Measurements from ENCODE around the gene KREMEN2. TPM values are rescaled to one million over a fixed set of nuclear protein-coding genes. Genes with fewer than 3 reads are reported as not detected.
"Not testable (repeated sequence)": the region's sequence is repeated elsewhere in the genome, so short reads cannot be mapped to it uniquely, and the experiment has no call there.

The KREMEN2 gene
- total and polyA plus RNA-seq, 2 donors (not counting 3 experiments of a cell fraction or from before 2014, with no cell fraction given) = not detected

- FAIRE-seq; H3K27ac ChIP-seq (ENCODE audit: insufficient read depth, low read depth, low read length); POLR2A ChIA-PET; H3K79me2 ChIP-seq (ENCODE audit: control insufficient read depth, insufficient read depth, low read length); H3K27me3 ChIP-seq (ENCODE audit: control insufficient read depth in 2 of 2, insufficient read depth in 2 of 2, low read length in 2 of 2); BruUV-seq (replicated peaks); H3K4me1 ChIP-seq (ENCODE audit: control insufficient read depth, extremely low read depth, insufficient read depth, low read length); H2AFZ ChIP-seq (ENCODE audit: low read depth, low read length); H3K9me3 ChIP-seq (replicated peaks; ENCODE audit: control insufficient read depth, insufficient read depth, low read length); H3K4me2 ChIP-seq (ENCODE audit: insufficient read depth, low read length); H3K4me3 ChIP-seq (replicated peaks in 1 of 3; ENCODE audit: insufficient read depth in 1 of 3, low read depth in 1 of 3, low read length in 3 of 3); DNase-seq (ENCODE audit: low read depth, low spot score); H4K20me1 ChIP-seq (replicated peaks; ENCODE audit: control insufficient read depth, extremely low read depth, insufficient read depth, low read length); intact Hi-C loops (cut with micrococcal nuclease); H3K9me1 ChIP-seq (replicated peaks; ENCODE audit: control insufficient read depth, extremely low read depth, insufficient read depth, low read length); dilution Hi-C loops (cut with MboI; ENCODE audit: extremely low pct_ligation_motif_present, low sequenced_read_pairs); H3K9ac ChIP-seq (replicated peaks; ENCODE audit: extremely low read depth, insufficient read depth, low read length): not testable (repeated sequence)
- CTCF ChIA-PET = interaction anchor here (2.8 kb wide), 1 partner anchor 17 kb away, joined by 10 read pairs; no protein-coding TSS in a partner anchor
- peaks cover 10 to 15% of the 10 kb centered on the region in 2 experiments for H3K36me3 ChIP-seq (ENCODE audit: control insufficient read depth in 2 of 2, extremely low read depth in 1 of 2, insufficient read depth in 2 of 2, low read length in 2 of 2)
Observed at GRCh38 chr16:2943716-2944115, 20.4 kb upstream of the KREMEN2 start.

- intact Hi-C loops (cut with micrococcal nuclease) = no loop called here
- Histone ChIP-seq H3K36me3 (ENCODE audit: control insufficient read depth in 2 of 2, extremely low read depth in 1 of 2, insufficient read depth in 2 of 2, low read length in 2 of 2) (peaks cover 0 to 4% of the 10 kb centered on the region in 2 experiments), H2AFZ (ENCODE audit: low read depth, low read length) (no peak overlapping the region), H3K9me3 (replicated peaks; ENCODE audit: control insufficient read depth, insufficient read depth, low read length) (no peaks in the 10 kb centered on the region), H3K27me3 (ENCODE audit: control insufficient read depth in 2 of 2, insufficient read depth in 2 of 2, low read length in 2 of 2) (no peaks in the 10 kb centered on the region), H4K20me1 (replicated peaks; ENCODE audit: control insufficient read depth, extremely low read depth, insufficient read depth, low read length) (no peaks in the 10 kb centered on the region), H3K4me2 (ENCODE audit: insufficient read depth, low read length) (no peak overlapping the region), H3K4me3 (replicated peaks in 1 of 3; ENCODE audit: insufficient read depth in 1 of 3, low read depth in 1 of 3, low read length in 3 of 3) (no peak overlapping the region), H3K4me1 (ENCODE audit: control insufficient read depth, extremely low read depth, insufficient read depth, low read length) (no peaks in the 10 kb centered on the region), H3K79me2 (ENCODE audit: control insufficient read depth, insufficient read depth, low read length) (no peaks in the 10 kb centered on the region), H3K27ac (ENCODE audit: insufficient read depth, low read depth, low read length) (no peak overlapping the region), H3K9me1 (replicated peaks; ENCODE audit: control insufficient read depth, extremely low read depth, insufficient read depth, low read length) (no peaks in the 10 kb centered on the region), H3K9ac (replicated peaks; ENCODE audit: extremely low read depth, insufficient read depth, low read length) (no peak overlapping the region)
- FAIRE-seq (no peak), DNase-seq (ENCODE audit: low read depth, low spot score) (no peak)
- no peak for TF ChIP-seq GATA2 (IDR thresholded peaks at IDR 0.05; ENCODE audit: insufficient read depth, insufficient read length, low read depth, low read length)
- TF ChIP-seq MYC (IDR thresholded peaks at IDR 0.05; ENCODE audit: low read depth, low read length) = no peak
- TF ChIP-seq, protein P1, sequence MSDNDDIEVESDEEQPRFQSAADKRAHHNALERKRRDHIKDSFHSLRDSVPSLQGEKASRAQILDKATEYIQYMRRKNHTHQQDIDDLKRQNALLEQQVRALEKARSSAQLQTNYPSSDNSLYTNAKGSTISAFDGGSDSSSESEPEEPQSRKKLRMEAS (IDR thresholded peaks at IDR 0.05; ENCODE audit: insufficient read depth, insufficient read length) = no peak
- no peak for TF ChIP-seq EZH2 (IDR thresholded peaks at IDR 0.05; ENCODE audit: borderline replicate concordance, low read depth, low read length, severe bottlenecking)
- no peak for TF ChIP-seq POLR2AphosphoS5 (IDR thresholded peaks at IDR 0.05; ENCODE audit: insufficient read depth, low read depth, low read length)
- no peak for TF ChIP-seq FOS (IDR thresholded peaks at IDR 0.05; ENCODE audit: borderline replicate concordance, insufficient read depth, low read length)
- no peak for TF ChIP-seq JUN (IDR thresholded peaks at IDR 0.05; ENCODE audit: borderline replicate concordance, insufficient read depth, insufficient read length, low read depth)
- TF ChIP-seq POLR2A (IDR thresholded peaks at IDR 0.05; ENCODE audit: low read depth, low read length) = no peak
- no TSS peak for BruUV-seq (replicated peaks)
- dilution Hi-C loops (cut with MboI; ENCODE audit: extremely low pct_ligation_motif_present, low sequenced_read_pairs) = no loop called here
- POLR2A ChIA-PET = no interaction called here
- CTCF ChIA-PET = no interaction called here
Observed at GRCh38 chr16:2946649-2947048, 17.4 kb upstream of the KREMEN2 start.

All from endothelial cell of umbilical vein (primary cell).